Measurements from ENCODE around the gene TPST1. TPM values are rescaled to one million over a fixed set of nuclear protein-coding genes. Genes with fewer than 3 reads are reported as not detected.
"Not testable (repeated sequence)": the region's sequence is repeated elsewhere in the genome, so short reads cannot be mapped to it uniquely, and the experiment has no call there.

TPST1 gene
- total RNA-seq = 1 to 10 TPM in 1 of 2 experiments, under 1 TPM in 1; 0.91 to 1.2 TPM
- polyA plus RNA-seq = 1 to 10 TPM in 1 of 2 donors, under 1 TPM in 1; 0.24 to 1.0 TPM

GRCh38 chr7:66204822-66205740 lies at the start of gene TPST1:
Gene TPST1, plus strand, starts transcription at chr7:66205334. Its CDS starts 35,092 bp downstream, at chr7:66240426.
- peaks cover 22% of the 10 kb centered on the region for H3K27me3 ChIP-seq (ENCODE audit: insufficient read depth, low read length)
- H3K9me3 ChIP-seq (ENCODE audit: control insufficient read depth in 1 of 2, low read length in 2 of 2) = no peaks in the 10 kb centered on the region
- CTCF ChIA-PET (ENCODE audit: partially characterized antibody) = no interaction called here
- H3K4me3 Mint-ChIP-seq = peak within 1 kb of the TSS; percentile 83 to 93 (median 88)
- H3K9me3 Mint-ChIP-seq = peaks cover 0 to 2% (median 0%) of the 10 kb centered on the region in 8 donors
- peaks cover 20% of the 10 kb centered on the region for H3K4me1 ChIP-seq (ENCODE audit: insufficient read depth, low read length)
- peak; percentile 66 to 75 (median 71) for DNase-seq
- H3K27ac Mint-ChIP-seq = peak within 1 kb of the TSS in 6 of 7 donors; percentile 60 to 87 (median 77)
- H3K27ac ChIP-seq (ENCODE audit: low read depth, low read length) = no peak within 1 kb of the TSS
- peaks cover 28 to 43% (median 34%) of the 10 kb centered on the region in 4 donors for H3K4me1 Mint-ChIP-seq
- POLR2A ChIA-PET (ENCODE audit: partially characterized antibody) = no interaction called here
- no peaks in the 10 kb centered on the region for H3K36me3 ChIP-seq (ENCODE audit: insufficient read depth, low read length)
- H3K4me3 ChIP-seq (ENCODE audit: low read length in 2 of 2) = peak within 1 kb of the TSS in 1 of 2 donors; percentile 60
- intact Hi-C loops (cut with micrococcal nuclease) = loop anchor here (5.0 kb wide), 2 partner anchors 537 to 792 kb away; partner anchors contain the start of genes RABGEF1, SBDS and TYW1
- H3K27me3 Mint-ChIP-seq = peaks cover 12 to 27% of the 10 kb centered on the region in 2 donors
- H3K36me3 Mint-ChIP-seq = peaks cover 0 to 2% of the 10 kb centered on the region in 2 donors

GRCh38 chr7:66156035-66156434 lies 49.1 kb upstream of the TPST1 start:
- H3K27me3 ChIP-seq (ENCODE audit: insufficient read depth, low read length); H3K27me3 Mint-ChIP-seq; DNase-seq; CTCF ChIA-PET (ENCODE audit: partially characterized antibody); intact Hi-C loops (cut with micrococcal nuclease); H3K9me3 ChIP-seq (ENCODE audit: control insufficient read depth in 1 of 2, low read length in 2 of 2); H3K4me1 Mint-ChIP-seq; POLR2A ChIA-PET (ENCODE audit: partially characterized antibody); H3K4me3 Mint-ChIP-seq; H3K4me1 ChIP-seq (ENCODE audit: insufficient read depth, low read length); H3K4me3 ChIP-seq (ENCODE audit: low read length in 2 of 2); H3K27ac ChIP-seq (ENCODE audit: low read depth, low read length); H3K27ac Mint-ChIP-seq: not testable (repeated sequence)
- Mint-ChIP-seq H3K36me3 (peaks cover 48 to 55% of the 10 kb centered on the region in 2 donors), H3K9me3 (peaks cover 0 to 24% (median 12%) of the 10 kb centered on the region in 8 donors)
- peaks cover 34% of the 10 kb centered on the region for H3K36me3 ChIP-seq (ENCODE audit: insufficient read depth, low read length)

GRCh38 chr7:66157060-66157459 lies 48.1 kb upstream of the TPST1 start:
- H3K27me3 Mint-ChIP-seq = no peaks in the 10 kb centered on the region
- intact Hi-C loops (cut with micrococcal nuclease) = no loop called here
- ChIA-PET POLR2A (ENCODE audit: partially characterized antibody) (no interaction called here), CTCF (ENCODE audit: partially characterized antibody) (no interaction called here)
- peaks cover 0 to 3% (median 0%) of the 10 kb centered on the region in 4 donors for H3K4me1 Mint-ChIP-seq
- H3K4me3 ChIP-seq (ENCODE audit: low read length in 2 of 2) = no peak overlapping the region
- H3K4me1 ChIP-seq (ENCODE audit: insufficient read depth, low read length) = no peaks in the 10 kb centered on the region
- H3K36me3 ChIP-seq (ENCODE audit: insufficient read depth, low read length) = peaks cover 27% of the 10 kb centered on the region
- H3K27ac Mint-ChIP-seq = no peak overlapping the region
- H3K36me3 Mint-ChIP-seq = peaks cover 42 to 55% of the 10 kb centered on the region in 2 donors
- H3K27ac ChIP-seq (ENCODE audit: low read depth, low read length) = no peak overlapping the region
- peaks cover 0 to 4% of the 10 kb centered on the region in 2 donors for H3K9me3 ChIP-seq (ENCODE audit: control insufficient read depth in 1 of 2, low read length in 2 of 2)
- peaks cover 0 to 24% (median 12%) of the 10 kb centered on the region in 8 donors for H3K9me3 Mint-ChIP-seq
- no peaks in the 10 kb centered on the region for H3K27me3 ChIP-seq (ENCODE audit: insufficient read depth, low read length)
- no peak overlapping the region for H3K4me3 Mint-ChIP-seq
- no peak for DNase-seq

- Mint-ChIP-seq H3K9me3 (peaks cover 0 to 22% (median 12%) of the 10 kb centered on the region in 8 donors), H3K4me3 (no peak overlapping the region), H3K27ac (no peak overlapping the region), H3K36me3 (peaks cover 10 to 18% of the 10 kb centered on the region in 2 donors), H3K4me1 (no peaks in the 10 kb centered on the region), H3K27me3 (no peaks in the 10 kb centered on the region)
- ChIA-PET CTCF (ENCODE audit: partially characterized antibody) (no interaction called here), POLR2A (ENCODE audit: partially characterized antibody) (no interaction called here)
- no peak for DNase-seq
- H3K36me3 ChIP-seq (ENCODE audit: insufficient read depth, low read length) = peaks cover 5% of the 10 kb centered on the region
- intact Hi-C loops (cut with micrococcal nuclease) = no loop called here
- H3K27ac ChIP-seq (ENCODE audit: low read depth, low read length) = no peak overlapping the region
- no peak overlapping the region for H3K4me3 ChIP-seq (ENCODE audit: low read length in 2 of 2)
- H3K9me3 ChIP-seq (ENCODE audit: control insufficient read depth in 1 of 2, low read length in 2 of 2) = peaks cover 0 to 4% of the 10 kb centered on the region in 2 donors
- no peaks in the 10 kb centered on the region for H3K4me1 ChIP-seq (ENCODE audit: insufficient read depth, low read length)
- H3K27me3 ChIP-seq (ENCODE audit: insufficient read depth, low read length) = no peaks in the 10 kb centered on the region
Observed at GRCh38 chr7:66162622-66163021, 42.5 kb upstream of the TPST1 start.

GRCh38 chr7:66163186-66163610 lies 41.9 kb upstream of the TPST1 start:
- ChIA-PET CTCF (ENCODE audit: partially characterized antibody) (no interaction called here), POLR2A (ENCODE audit: partially characterized antibody) (no interaction called here)
- no peak for DNase-seq
- H3K9me3 ChIP-seq (ENCODE audit: control insufficient read depth in 1 of 2, low read length in 2 of 2) = peaks cover 0 to 4% of the 10 kb centered on the region in 2 donors
- H3K27ac ChIP-seq (ENCODE audit: low read depth, low read length) = no peak overlapping the region
- intact Hi-C loops (cut with micrococcal nuclease) = no loop called here
- peaks cover 3% of the 10 kb centered on the region for H3K36me3 ChIP-seq (ENCODE audit: insufficient read depth, low read length)
- no peaks in the 10 kb centered on the region for H3K4me1 Mint-ChIP-seq
- H3K4me3 ChIP-seq (ENCODE audit: low read length in 2 of 2) = no peak overlapping the region
- no peaks in the 10 kb centered on the region for H3K27me3 ChIP-seq (ENCODE audit: insufficient read depth, low read length)
- no peaks in the 10 kb centered on the region for H3K27me3 Mint-ChIP-seq
- peaks cover 7 to 15% of the 10 kb centered on the region in 2 donors for H3K36me3 Mint-ChIP-seq
- H3K27ac Mint-ChIP-seq = peak overlapping the region in 1 of 7 donors; percentile 42
- no peaks in the 10 kb centered on the region for H3K4me1 ChIP-seq (ENCODE audit: insufficient read depth, low read length)
- peaks cover 0 to 18% (median 9%) of the 10 kb centered on the region in 8 donors for H3K9me3 Mint-ChIP-seq
- no peak overlapping the region for H3K4me3 Mint-ChIP-seq

- Mint-ChIP-seq H3K4me1 (no peaks in the 10 kb centered on the region), H3K27ac (no peak overlapping the region), H3K27me3 (no peaks in the 10 kb centered on the region), H3K4me3 (no peak overlapping the region), H3K9me3 (peaks cover 0 to 8% (median 4%) of the 10 kb centered on the region in 8 donors), H3K36me3 (peaks cover 3 to 9% of the 10 kb centered on the region in 2 donors)
- ChIA-PET POLR2A (ENCODE audit: partially characterized antibody) (no interaction called here), CTCF (ENCODE audit: partially characterized antibody) (no interaction called here)
- DNase-seq = no peak
- H3K27me3 ChIP-seq (ENCODE audit: insufficient read depth, low read length) = no peaks in the 10 kb centered on the region
- no peak overlapping the region for H3K4me3 ChIP-seq (ENCODE audit: low read length in 2 of 2)
- H3K36me3 ChIP-seq (ENCODE audit: insufficient read depth, low read length) = no peaks in the 10 kb centered on the region
- no peak overlapping the region for H3K27ac ChIP-seq (ENCODE audit: low read depth, low read length)
- intact Hi-C loops (cut with micrococcal nuclease) = no loop called here
- H3K9me3 ChIP-seq (ENCODE audit: control insufficient read depth in 1 of 2, low read length in 2 of 2) = no peaks in the 10 kb centered on the region
- no peaks in the 10 kb centered on the region for H3K4me1 ChIP-seq (ENCODE audit: insufficient read depth, low read length)
Observed at GRCh38 chr7:66164356-66164755, 40.8 kb upstream of the TPST1 start.

- intact Hi-C loops (cut with micrococcal nuclease) = no loop called here
- DNase-seq = no peak
- no peak overlapping the region for H3K27ac Mint-ChIP-seq
- H3K36me3 ChIP-seq (ENCODE audit: insufficient read depth, low read length) = no peaks in the 10 kb centered on the region
- no peaks in the 10 kb centered on the region for H3K4me1 ChIP-seq (ENCODE audit: insufficient read depth, low read length)
- H3K4me3 Mint-ChIP-seq = no peak overlapping the region
- POLR2A ChIA-PET (ENCODE audit: partially characterized antibody) = no interaction called here
- H3K4me3 ChIP-seq (ENCODE audit: low read length in 2 of 2) = no peak overlapping the region
- peaks cover 0 to 2% of the 10 kb centered on the region in 2 donors for H3K27me3 Mint-ChIP-seq
- H3K9me3 ChIP-seq (ENCODE audit: control insufficient read depth in 1 of 2, low read length in 2 of 2) = no peaks in the 10 kb centered on the region
- CTCF ChIA-PET (ENCODE audit: partially characterized antibody) = no interaction called here
- H3K9me3 Mint-ChIP-seq = no peaks in the 10 kb centered on the region
- H3K4me1 Mint-ChIP-seq = no peaks in the 10 kb centered on the region
- no peaks in the 10 kb centered on the region for H3K36me3 Mint-ChIP-seq
- no peak overlapping the region for H3K27ac ChIP-seq (ENCODE audit: low read depth, low read length)
- H3K27me3 ChIP-seq (ENCODE audit: insufficient read depth, low read length) = no peaks in the 10 kb centered on the region
Observed at GRCh38 chr7:66167773-66168387, 37.3 kb upstream of the TPST1 start.

All from CD4-positive, alpha-beta memory T cell (primary cell).